T-helper 1 cell treated with Interleukin-12 subunit alpha and Interleukin-12 subunit beta and Interleukin-4 antibody, amounts not matched to agents 30 μg/mL and 1 μg/mL, for 36 hours (primary cell): ENCODE data around the gene NRP1.

ENCODE experiments used
- H3K27ac Mint-ChIP-seq: one replicate; pipeline ENCODE4 v1.8.0; 2021; ENCODE audit warnings: mild to moderate bottlenecking, mixed read lengths
- H3K27me3 Mint-ChIP-seq: one replicate; pipeline ENCODE4 v1.8.0; 2021; ENCODE audit warnings: low read depth, mixed read lengths
- H3K36me3 Mint-ChIP-seq: one replicate; pipeline ENCODE4 v1.8.0; 2021; ENCODE audit warnings: low read depth, mixed read lengths
- H3K4me1 Mint-ChIP-seq: one replicate; pipeline ENCODE4 v1.8.0; 2021; ENCODE audit warnings: low read depth, mixed read lengths
- H3K4me3 Mint-ChIP-seq: one replicate; pipeline ENCODE4 v1.8.0; 2021; ENCODE audit warnings: mild to moderate bottlenecking, moderate library complexity, mixed read lengths
- H3K9me3 Mint-ChIP-seq: one replicate; pipeline ENCODE4 v1.8.0; 2021; ENCODE audit warnings: mixed read lengths

The NRP1 gene

GRCh38 chr10:33209802-33210201 is 124.7 kb downstream of the NRP1 start:
- peaks cover 19% of the 10 kb centered on the region for H3K4me1 Mint-ChIP-seq
- H3K27ac Mint-ChIP-seq = no peak overlapping the region
- no peaks in the 10 kb centered on the region for H3K36me3 Mint-ChIP-seq
- H3K27me3 Mint-ChIP-seq = peaks cover 15% of the 10 kb centered on the region
- H3K4me3 Mint-ChIP-seq = no peak overlapping the region
- peaks cover 4% of the 10 kb centered on the region for H3K9me3 Mint-ChIP-seq

- no peaks in the 10 kb centered on the region for H3K9me3 Mint-ChIP-seq
- H3K4me3 Mint-ChIP-seq = no peak overlapping the region
- peaks cover 11% of the 10 kb centered on the region for H3K4me1 Mint-ChIP-seq
- H3K27me3 Mint-ChIP-seq = peaks cover 15% of the 10 kb centered on the region
- no peak overlapping the region for H3K27ac Mint-ChIP-seq
- no peaks in the 10 kb centered on the region for H3K36me3 Mint-ChIP-seq
Measured at GRCh38 chr10:33208166-33208565, 126.3 kb downstream of the NRP1 start.

- Mint-ChIP-seq H3K27ac (no peak overlapping the region), H3K9me3 (no peaks in the 10 kb centered on the region)
Measured at GRCh38 chr10:33204031-33204430, 130.4 kb downstream of the NRP1 start.

GRCh38 chr10:33201971-33202370 is 132.5 kb downstream of the NRP1 start:
- H3K4me3 Mint-ChIP-seq = no peak overlapping the region
- no peaks in the 10 kb centered on the region for H3K36me3 Mint-ChIP-seq
- H3K27ac Mint-ChIP-seq = no peak overlapping the region

More at GRCh38 chr10:33204031-33204430, 130.4 kb downstream of the NRP1 start:
- H3K4me1 Mint-ChIP-seq = no peaks in the 10 kb centered on the region
- no peak overlapping the region for H3K4me3 Mint-ChIP-seq
- no peaks in the 10 kb centered on the region for H3K36me3 Mint-ChIP-seq
- H3K27me3 Mint-ChIP-seq = peaks cover 15% of the 10 kb centered on the region

GRCh38 chr10:33201056-33201780 is 133.2 kb downstream of the NRP1 start:
- Mint-ChIP-seq H3K9me3 (no peaks in the 10 kb centered on the region), H3K36me3 (no peaks in the 10 kb centered on the region), H3K27me3 (peaks cover 24% of the 10 kb centered on the region), H3K27ac (no peak overlapping the region), H3K4me3 (no peak overlapping the region), H3K4me1 (no peaks in the 10 kb centered on the region)

More at GRCh38 chr10:33201971-33202370, 132.5 kb downstream of the NRP1 start:
- H3K27me3 Mint-ChIP-seq = peaks cover 20% of the 10 kb centered on the region
- no peaks in the 10 kb centered on the region for H3K9me3 Mint-ChIP-seq
- no peaks in the 10 kb centered on the region for H3K4me1 Mint-ChIP-seq

- no peak overlapping the region for H3K4me3 Mint-ChIP-seq
- no peaks in the 10 kb centered on the region for H3K36me3 Mint-ChIP-seq
- H3K27me3 Mint-ChIP-seq = peaks cover 18% of the 10 kb centered on the region
- no peak overlapping the region for H3K27ac Mint-ChIP-seq
- H3K4me1 Mint-ChIP-seq = no peaks in the 10 kb centered on the region
- H3K9me3 Mint-ChIP-seq = no peaks in the 10 kb centered on the region
Measured at GRCh38 chr10:33199731-33200232, 134.7 kb downstream of the NRP1 start.

GRCh38 chr10:33198610-33199009 is 135.9 kb downstream of the NRP1 start:
- Mint-ChIP-seq H3K27ac (no peak overlapping the region), H3K4me3 (no peak overlapping the region), H3K4me1 (no peaks in the 10 kb centered on the region), H3K27me3 (peaks cover 21% of the 10 kb centered on the region), H3K9me3 (no peaks in the 10 kb centered on the region), H3K36me3 (no peaks in the 10 kb centered on the region)

GRCh38 chr10:33196710-33197491 is 137.6 kb downstream of the NRP1 start:
- no peak overlapping the region for H3K27ac Mint-ChIP-seq

GRCh38 chr10:33196377-33196706 is 138.1 kb downstream of the NRP1 start:
- Mint-ChIP-seq H3K4me1 (peaks cover 2% of the 10 kb centered on the region), H3K9me3 (no peaks in the 10 kb centered on the region), H3K27me3 (peaks cover 26% of the 10 kb centered on the region), H3K27ac (no peak overlapping the region), H3K4me3 (no peak overlapping the region), H3K36me3 (no peaks in the 10 kb centered on the region)

More at GRCh38 chr10:33196710-33197491, 137.6 kb downstream of the NRP1 start:
- Mint-ChIP-seq H3K27me3 (peaks cover 25% of the 10 kb centered on the region), H3K4me3 (no peak overlapping the region), H3K4me1 (peaks cover 2% of the 10 kb centered on the region), H3K36me3 (no peaks in the 10 kb centered on the region), H3K9me3 (no peaks in the 10 kb centered on the region)

GRCh38 chr10:33195608-33196376 is 138.7 kb downstream of the NRP1 start:
- Mint-ChIP-seq H3K4me3 (no peak overlapping the region), H3K4me1 (peaks cover 2% of the 10 kb centered on the region), H3K9me3 (no peaks in the 10 kb centered on the region), H3K27ac (no peak overlapping the region), H3K27me3 (peaks cover 31% of the 10 kb centered on the region), H3K36me3 (no peaks in the 10 kb centered on the region)

GRCh38 chr10:33193701-33194521 is 140.6 kb downstream of the NRP1 start:
- Mint-ChIP-seq H3K27ac (no peak overlapping the region), H3K36me3 (no peaks in the 10 kb centered on the region), H3K4me3 (no peak overlapping the region), H3K27me3 (peaks cover 39% of the 10 kb centered on the region), H3K9me3 (no peaks in the 10 kb centered on the region), H3K4me1 (peaks cover 2% of the 10 kb centered on the region)

GRCh38 chr10:33193057-33193700 is 141.3 kb downstream of the NRP1 start:
- Mint-ChIP-seq H3K4me1 (peaks cover 2% of the 10 kb centered on the region), H3K4me3 (no peak overlapping the region), H3K9me3 (no peaks in the 10 kb centered on the region), H3K36me3 (no peaks in the 10 kb centered on the region), H3K27ac (no peak overlapping the region), H3K27me3 (peaks cover 39% of the 10 kb centered on the region)

GRCh38 chr10:33192190-33192589 is 142.3 kb downstream of the NRP1 start:
- Mint-ChIP-seq H3K4me3 (no peak overlapping the region), H3K4me1 (peaks cover 2% of the 10 kb centered on the region), H3K27me3 (peaks cover 35% of the 10 kb centered on the region), H3K9me3 (no peaks in the 10 kb centered on the region), H3K36me3 (no peaks in the 10 kb centered on the region), H3K27ac (no peak overlapping the region)
